Cardiac muscle cell (in vitro differentiated cells and primary cell): ENCODE measurements around the gene ATF2. TPM values are rescaled to one million over a fixed set of nuclear protein-coding genes. Genes with fewer than 3 reads are reported as not detected.

Experiments
- DNase-seq, 2 donors: peaks; one replicate each; pipeline versions ENCODE4 v3.0.0 to v3.0.0-alpha.2; 2010 to 2017; ENCODE audit warnings: low read depth in 1 of 2, low spot score in 1 of 2
- H3K27ac ChIP-seq: fragments of 200-600 bp; sonication (generic); 2 replicates; pipeline ENCODE4 v1.5.1; 2016
- H3K27me3 ChIP-seq: fragments of 200-600 bp; sonication (generic); 2 replicates; pipeline ENCODE4 v1.6.0; 2016; ENCODE audit warnings: control low read depth
- H3K36me3 ChIP-seq: fragments of 200-600 bp; sonication (generic); 2 replicates; pipeline ENCODE4 v1.5.1; 2016; ENCODE audit warnings: control low read depth
- H3K4me1 ChIP-seq: fragments of 200-600 bp; sonication (generic); 2 replicates; pipeline ENCODE4 v1.8.1; 2017; ENCODE audit warnings: low read depth, mild to moderate bottlenecking, mixed run types
- H3K4me3 ChIP-seq: fragments of 200-600 bp; sonication (generic); 2 replicates; pipeline ENCODE4 v1.5.1; 2016; ENCODE audit warnings: mild to moderate bottlenecking
- H3K9me3 ChIP-seq: fragments of 200-600 bp; sonication (generic); 2 replicates; pipeline ENCODE4 v1.5.1; 2017; ENCODE audit warnings: low read depth, mild to moderate bottlenecking, control low read depth
- CTCF ChIP-seq: IDR thresholded peaks from 2 replicates; pipeline ENCODE4 v1.5.1; 2012; ENCODE audit warnings: low read depth, mild to moderate bottlenecking, low read length
- polyA plus RNA-seq: library from polyadenylated mRNA; unstranded; fragments of >200 nt; fragmentation: Nextera tagmentation; extraction: Ambion mirVana; gene quantifications from 2 replicates; pipeline ENCODE4 v1.2.1, GENCODE V29; 2016
- total RNA-seq: library from RNA; depleted of rRNA; stranded (reverse); fragments of >200 nt; gene quantifications from 2 replicates; pipeline ENCODE4 v1.2.3, GENCODE V29; 2016

The ATF2 gene
- total and polyA plus RNA-seq, 2 experiments from 2014 or later, result 25.7 to 40.9 TPM

- no peak for DNase-seq
- H3K4me3 ChIP-seq, result no peak overlapping the region
- peaks cover 25% of the 10 kb centered on the region for H3K4me1 ChIP-seq
- H3K9me3 ChIP-seq, result no peaks in the 10 kb centered on the region
- H3K27ac ChIP-seq, result peak overlapping the region; percentile 74
- peaks cover 10% of the 10 kb centered on the region for H3K36me3 ChIP-seq
- no peaks in the 10 kb centered on the region for H3K27me3 ChIP-seq
- no peak for TF ChIP-seq CTCF
Measured at GRCh38 chr2:175170659-175171304, 2.8 kb upstream of the ATF2 start.

GRCh38 chr2:175169191-175169590 is 1.2 kb upstream of the ATF2 start:
- TF ChIP-seq CTCF, result no peak
- Histone ChIP-seq H3K4me1 (peaks cover 25% of the 10 kb centered on the region), H3K4me3 (peak overlapping the region; percentile 64), H3K27me3 (no peaks in the 10 kb centered on the region), H3K27ac (no peak overlapping the region), H3K9me3 (no peaks in the 10 kb centered on the region), H3K36me3 (peaks cover 4% of the 10 kb centered on the region)
- DNase-seq, result no peak

GRCh38 chr2:175168564-175168945 is 552 bp upstream of the ATF2 start:
- H3K27ac ChIP-seq, result peak overlapping the region; percentile 88
- H3K4me1 ChIP-seq, result peaks cover 24% of the 10 kb centered on the region
- DNase-seq, result no peak
- H3K9me3 ChIP-seq, result no peaks in the 10 kb centered on the region
- H3K4me3 ChIP-seq, result peak overlapping the region; percentile 64
- no peaks in the 10 kb centered on the region for H3K36me3 ChIP-seq
- H3K27me3 ChIP-seq, result no peaks in the 10 kb centered on the region
- no peak for TF ChIP-seq CTCF

- Histone ChIP-seq H3K9me3 (no peaks in the 10 kb centered on the region), H3K4me3 (peak overlapping the region; percentile 83), H3K36me3 (no peaks in the 10 kb centered on the region), H3K4me1 (peaks cover 11% of the 10 kb centered on the region), H3K27me3 (no peaks in the 10 kb centered on the region), H3K27ac (peak overlapping the region; percentile 99)
- DNase-seq, result peak; percentile 55 to 74
- TF ChIP-seq CTCF, result no peak
Measured at GRCh38 chr2:175167076-175167791, 769 bp downstream of the ATF2 start.

GRCh38 chr2:175166216-175166824 is 1.7 kb downstream of the ATF2 start:
- Histone ChIP-seq H3K4me1 (peaks cover 5% of the 10 kb centered on the region), H3K36me3 (no peaks in the 10 kb centered on the region), H3K9me3 (no peaks in the 10 kb centered on the region), H3K27me3 (no peaks in the 10 kb centered on the region), H3K27ac (peak overlapping the region; percentile 99), H3K4me3 (peak overlapping the region; percentile 83)
- DNase-seq, result no peak
- TF ChIP-seq CTCF, result no peak
